Measurements from ENCODE around the gene NTRK2.

The NTRK2 gene

GRCh38 chr9:84917366-84918070 lies 248.0 kb downstream of the NTRK2 start:
- no peak overlapping the region for H3K4me3 ChIP-seq (ENCODE audit: low read depth, low read length)
- DNase-seq (ENCODE audit: low read depth) = no peak
- TF ChIP-seq CTCF (IDR thresholded peaks at IDR 0.05; ENCODE audit: low read depth, low read length, missing control alignments) = no peak

- no peak overlapping the region for H3K4me3 ChIP-seq (ENCODE audit: low read depth, low read length)
- no peak for TF ChIP-seq CTCF (IDR thresholded peaks at IDR 0.05; ENCODE audit: low read depth, low read length, missing control alignments)
- DNase-seq (ENCODE audit: low read depth) = no peak
Observed at GRCh38 chr9:84919440-84919839, 249.9 kb downstream of the NTRK2 start.

- DNase-seq (ENCODE audit: low read depth) = no peak
- no peak for TF ChIP-seq CTCF (IDR thresholded peaks at IDR 0.05; ENCODE audit: low read depth, low read length, missing control alignments)
- H3K4me3 ChIP-seq (ENCODE audit: low read depth, low read length) = no peak overlapping the region
Observed at GRCh38 chr9:84921175-84921574, 251.6 kb downstream of the NTRK2 start.

- no peak for DNase-seq (ENCODE audit: low read depth)
- TF ChIP-seq CTCF (IDR thresholded peaks at IDR 0.05; ENCODE audit: low read depth, low read length, missing control alignments) = no peak
- no peak overlapping the region for H3K4me3 ChIP-seq (ENCODE audit: low read depth, low read length)
Observed at GRCh38 chr9:84922051-84922450, 252.5 kb downstream of the NTRK2 start.

GRCh38 chr9:84924266-84924665 lies 254.7 kb downstream of the NTRK2 start:
- TF ChIP-seq CTCF (IDR thresholded peaks at IDR 0.05; ENCODE audit: low read depth, low read length, missing control alignments) = no peak
- no peak for DNase-seq (ENCODE audit: low read depth)
- no peak overlapping the region for H3K4me3 ChIP-seq (ENCODE audit: low read depth, low read length)

- DNase-seq (ENCODE audit: low read depth) = no peak
- no peak overlapping the region for H3K4me3 ChIP-seq (ENCODE audit: low read depth, low read length)
- no peak for TF ChIP-seq CTCF (IDR thresholded peaks at IDR 0.05; ENCODE audit: low read depth, low read length, missing control alignments)
Observed at GRCh38 chr9:84925225-84925872, 255.8 kb downstream of the NTRK2 start.

- no peak for DNase-seq (ENCODE audit: low read depth)
- no peak overlapping the region for H3K4me3 ChIP-seq (ENCODE audit: low read depth, low read length)
- no peak for TF ChIP-seq CTCF (IDR thresholded peaks at IDR 0.05; ENCODE audit: low read depth, low read length, missing control alignments)
Observed at GRCh38 chr9:84926793-84927192, 257.3 kb downstream of the NTRK2 start.

Measured in GM12864 (cell line).